HG03520 (cell line): Measurements from ENCODE around the gene SPART.
"Not testable (repeated sequence)": the region's sequence is repeated elsewhere in the genome, so short reads cannot be mapped to it uniquely, and the experiment has no call there.

Experiments used
- ATAC-seq: cut with Tn5 transposase; IDR thresholded peaks from one replicate; pipeline ENCODE4 v1.9.1; 2021; ENCODE audit warnings: mild to moderate bottlenecking, moderate library complexity; ENCODE audit not compliant: unreplicated experiment

The SPART gene

GRCh38 chr13:36323951-36324566 is 22.1 kb downstream of the SPART start:
- ATAC-seq: no peak

- no peak for ATAC-seq
These were observed 22.8 kb downstream of the SPART start for GRCh38 chr13:36323408-36323807.

GRCh38 chr13:36319793-36320192 is 26.4 kb downstream of the SPART start:
- not testable (repeated sequence) for ATAC-seq

GRCh38 chr13:36313047-36313969 is 32.9 kb downstream of the SPART start:
- ATAC-seq: no peak

- no peak for ATAC-seq
These were observed 35.6 kb downstream of the SPART start for GRCh38 chr13:36310417-36311108.

- no peak for ATAC-seq
These were observed 43.9 kb downstream of the SPART start for GRCh38 chr13:36302289-36302688.

GRCh38 chr13:36299469-36299868 is 46.7 kb downstream of the SPART start:
- ATAC-seq: not testable (repeated sequence)

GRCh38 chr13:36298535-36299068 is 47.6 kb downstream of the SPART start:
- ATAC-seq: no peak

- peak; percentile 52 for ATAC-seq
These were observed 48.5 kb downstream of the SPART start, which contains the start of gene CCDC169 for GRCh38 chr13:36297366-36298338. Gene CCDC169 (minus strand): TSS chr13:36297814. CDS start chr13:36297719, 95 bp downstream.

- ATAC-seq: no peak
These were observed 52.1 kb downstream of the SPART start for GRCh38 chr13:36294096-36294495.

GRCh38 chr13:36293497-36293896 is 52.7 kb downstream of the SPART start:
- ATAC-seq: no peak

GRCh38 chr13:36288794-36289391 is 57.3 kb downstream of the SPART start:
- ATAC-seq: no peak

GRCh38 chr13:36286006-36286405 is 60.2 kb downstream of the SPART start:
- ATAC-seq: no peak

GRCh38 chr13:36282821-36283432 is 63.3 kb downstream of the SPART start:
- no peak for ATAC-seq

- ATAC-seq: no peak
These were observed 70.8 kb downstream of the SPART start for GRCh38 chr13:36275190-36276002.

- no peak for ATAC-seq
These were observed 72.8 kb downstream of the SPART start for GRCh38 chr13:36273431-36273830.

GRCh38 chr13:36261976-36262375 is 84.2 kb downstream of the SPART start:
- no peak for ATAC-seq

- ATAC-seq: no peak
These were observed 85.2 kb downstream of the SPART start for GRCh38 chr13:36261011-36261410.
